ENCODE measurements around the gene FNTB. TPM values are rescaled to one million over a fixed set of nuclear protein-coding genes. Genes with fewer than 3 reads are reported as not detected.

Gene FNTB
- total and polyA plus RNA-seq, 2 of the 13 experiments (the other 11 are each of a cell fraction or from before 2014, with no cell fraction given): 23.6 to 28.5 TPM

- no peaks in the 10 kb centered on the region for H3K79me2 ChIP-seq (ENCODE audit: insufficient read depth, low read length)
- POLR2A ChIA-PET: no interaction called here
- H2AFZ ChIP-seq (ENCODE audit: low read length): no peak overlapping the region
- TF ChIP-seq TCF12 (IDR thresholded peaks at IDR 0.05) (no peak), TCF12 (CRISPR knock-in tag; IDR thresholded peaks at IDR 0.05) (no peak), ZNF776 (CRISPR knock-in tag; IDR thresholded peaks at IDR 0.05) (no peak)
- in situ Hi-C loops (cut with HindIII; ENCODE audit: extremely low pct_ligation_motif_present, low pct_unique_long_range_greater_than_20kb) (no loop called here), intact Hi-C loops (cut with micrococcal nuclease; ENCODE audit: unreplicated experiment) (no loop called here)
- CTCF ChIA-PET (ENCODE audit: low intra/inter-chr PET ratio, low total read pairs): no interaction called here
- BruUV-seq (replicated peaks): no TSS peak
- WGBS (ENCODE audit: low lambda C conversion rate): 91% methylated on average over 2 of the region's 2 CpGs
- H3K9ac ChIP-seq (ENCODE audit: insufficient read depth, low read depth, low read length): no peak overlapping the region
- DNase-seq (ENCODE audit: low spot score): no peak
- H3K4me3 ChIP-seq (replicated peaks in 1 of 3; ENCODE audit: insufficient read depth in 1 of 3, low read depth in 2 of 3, low read length in 3 of 3): no peak overlapping the region
- H3K9me3 ChIP-seq (ENCODE audit: low read length): no peaks in the 10 kb centered on the region
- no peak for ATAC-seq
- H3K4me2 ChIP-seq (ENCODE audit: low read depth, low read length): no peak overlapping the region
- peaks cover 12 to 62% of the 10 kb centered on the region in 2 experiments for H3K36me3 ChIP-seq (replicated peaks in 1 of 2; ENCODE audit: control insufficient read depth in 1 of 2, insufficient read depth in 2 of 2, low read length in 2 of 2)
- H3K4me1 ChIP-seq (ENCODE audit: insufficient read depth, low read length): peaks cover 35% of the 10 kb centered on the region
- FAIRE-seq: no peak
- H3K27me3 ChIP-seq (ENCODE audit: control insufficient read depth in 1 of 2, insufficient read depth in 2 of 2, low read length in 2 of 2): no peaks in the 10 kb centered on the region
- no peak overlapping the region for H3K27ac ChIP-seq (ENCODE audit: extremely low read length, insufficient read depth, low read length)
- H4K20me1 ChIP-seq (ENCODE audit: insufficient read depth, low read length): 0 out of 2 replicates have a peak, but pooled peaks cover 5% of the 10 kb centered on the region
Observed at GRCh38 chr14:65077318-65077717, 90.6 kb downstream of the FNTB start.

- ChIA-PET POLR2A (no interaction called here), CTCF (ENCODE audit: low intra/inter-chr PET ratio, low total read pairs) (no interaction called here)
- in situ Hi-C loops (cut with HindIII; ENCODE audit: extremely low pct_ligation_motif_present, low pct_unique_long_range_greater_than_20kb): no loop called here
- Histone ChIP-seq H3K27ac (ENCODE audit: extremely low read length, insufficient read depth, low read length) (no peak overlapping the region), H4K20me1 (ENCODE audit: insufficient read depth, low read length) (0 out of 2 replicates have a peak, but pooled peaks cover 5% of the 10 kb centered on the region), H3K27me3 (ENCODE audit: control insufficient read depth in 1 of 2, insufficient read depth in 2 of 2, low read length in 2 of 2) (no peaks in the 10 kb centered on the region), H3K79me2 (ENCODE audit: insufficient read depth, low read length) (no peaks in the 10 kb centered on the region), H3K9ac (ENCODE audit: insufficient read depth, low read depth, low read length) (no peak overlapping the region), H2AFZ (ENCODE audit: low read length) (no peak overlapping the region), H3K4me1 (ENCODE audit: insufficient read depth, low read length) (peaks cover 20% of the 10 kb centered on the region), H3K4me3 (replicated peaks in 1 of 3; ENCODE audit: insufficient read depth in 1 of 3, low read depth in 2 of 3, low read length in 3 of 3) (no peak overlapping the region), H3K4me2 (ENCODE audit: low read depth, low read length) (no peak overlapping the region), H3K36me3 (replicated peaks in 1 of 2; ENCODE audit: control insufficient read depth in 1 of 2, insufficient read depth in 2 of 2, low read length in 2 of 2) (peaks cover 13 to 75% of the 10 kb centered on the region in 2 experiments), H3K9me3 (ENCODE audit: low read length) (no peaks in the 10 kb centered on the region)
- DNase-seq (ENCODE audit: low spot score) (no peak), ATAC-seq (no peak), FAIRE-seq (no peak)
- intact Hi-C loops (cut with micrococcal nuclease; ENCODE audit: unreplicated experiment): no loop called here
- no TSS peak for BruUV-seq (replicated peaks)
- WGBS (ENCODE audit: low lambda C conversion rate): 95% methylated on average over 6 of the region's 6 CpGs
- no peak for TF ChIP-seq ZBTB1 (CRISPR knock-in tag; IDR thresholded peaks at IDR 0.05; ENCODE audit: borderline replicate concordance)
- TF ChIP-seq ZNF251 (CRISPR knock-in tag; IDR thresholded peaks at IDR 0.05): no peak
- TF ChIP-seq ZNF317 (CRISPR knock-in tag; IDR thresholded peaks at IDR 0.05): no peak
- TF ChIP-seq ZNF143 (CRISPR knock-in tag; IDR thresholded peaks at IDR 0.05): no peak
- no peak for TF ChIP-seq ZNF275 (CRISPR knock-in tag; IDR thresholded peaks at IDR 0.05; ENCODE audit: borderline replicate concordance)
- TF ChIP-seq ZNF543 (CRISPR knock-in tag; IDR thresholded peaks at IDR 0.05): no peak
- no peak for TF ChIP-seq SALL1 (CRISPR knock-in tag; IDR thresholded peaks at IDR 0.05)
- no peak for TF ChIP-seq ZNF362 (CRISPR knock-in tag; IDR thresholded peaks at IDR 0.05; ENCODE audit: borderline replicate concordance)
- no peak for TF ChIP-seq GTF2F1 (IDR thresholded peaks at IDR 0.05; ENCODE audit: low read length)
- no peak for TF ChIP-seq AHR (CRISPR knock-in tag; IDR thresholded peaks at IDR 0.05)
- TF ChIP-seq ZNF256 (CRISPR knock-in tag; conservative IDR thresholded peaks at IDR 0.05): no peak
- no peak for TF ChIP-seq FOSL2 (CRISPR knock-in tag; IDR thresholded peaks at IDR 0.05)
- TF ChIP-seq SMC3 (IDR thresholded peaks at IDR 0.05; ENCODE audit: low read length): no peak
- TF ChIP-seq ZSCAN21 (CRISPR knock-in tag; IDR thresholded peaks at IDR 0.05; ENCODE audit: borderline replicate concordance): no peak
- TF ChIP-seq ZNF30 (CRISPR knock-in tag; IDR thresholded peaks at IDR 0.05): no peak
- no peak for TF ChIP-seq ZNF264 (CRISPR knock-in tag; IDR thresholded peaks at IDR 0.05)
- TF ChIP-seq ZNF562 (CRISPR knock-in tag; IDR thresholded peaks at IDR 0.05; ENCODE audit: borderline replicate concordance): no peak
Observed at GRCh38 chr14:65079201-65079600, 92.5 kb downstream of the FNTB start.
